Measurements from ENCODE around the gene RXRA. TPM values are rescaled to one million over a fixed set of nuclear protein-coding genes. Genes with fewer than 3 reads are reported as not detected.

The RXRA gene
- total RNA-seq, 2 donors from 2014 or later, result 45.4 to 58.1 TPM

DNA sequence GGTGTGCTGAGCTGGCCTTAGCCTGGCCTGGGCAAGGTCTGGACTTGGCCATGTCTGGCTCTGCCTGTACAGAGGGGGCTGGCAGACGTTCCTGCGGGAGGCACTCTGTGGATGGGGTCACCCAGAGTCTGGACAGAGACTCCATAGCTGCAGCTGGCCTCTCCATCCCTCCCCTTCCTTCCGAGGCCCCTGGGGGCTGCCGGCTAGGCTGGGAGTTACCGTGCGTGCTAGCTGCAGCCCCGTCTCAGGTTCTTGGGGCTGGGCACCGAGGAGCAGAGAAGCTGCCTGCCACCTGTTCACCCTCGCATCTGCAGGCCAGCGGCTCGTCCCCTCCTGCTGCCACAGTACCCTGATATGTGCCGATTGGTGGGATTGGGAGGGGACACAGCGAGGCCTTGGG lies 63.4 kb downstream of the RXRA start:
- Histone ChIP-seq H3K27me3 (replicated peaks; ENCODE audit: insufficient read depth) (no peaks in the 10 kb centered on the region), H3K27ac (no peak overlapping the region), H3K9me3 (no peaks in the 10 kb centered on the region), H3K4me1 (ENCODE audit: control insufficient read depth in 1 of 2, low read depth in 2 of 2) (peaks cover 29 to 71% of the 10 kb centered on the region in 2 donors), H3K4me3 (no peak overlapping the region), H3K36me3 (no peaks in the 10 kb centered on the region)
- ATAC-seq (ENCODE audit: insufficient number of reproducible peaks, low FRiP score, low read depth) (no peak), DNase-seq (ENCODE audit: low spot score) (no peak)
- TF ChIP-seq, protein P1, sequence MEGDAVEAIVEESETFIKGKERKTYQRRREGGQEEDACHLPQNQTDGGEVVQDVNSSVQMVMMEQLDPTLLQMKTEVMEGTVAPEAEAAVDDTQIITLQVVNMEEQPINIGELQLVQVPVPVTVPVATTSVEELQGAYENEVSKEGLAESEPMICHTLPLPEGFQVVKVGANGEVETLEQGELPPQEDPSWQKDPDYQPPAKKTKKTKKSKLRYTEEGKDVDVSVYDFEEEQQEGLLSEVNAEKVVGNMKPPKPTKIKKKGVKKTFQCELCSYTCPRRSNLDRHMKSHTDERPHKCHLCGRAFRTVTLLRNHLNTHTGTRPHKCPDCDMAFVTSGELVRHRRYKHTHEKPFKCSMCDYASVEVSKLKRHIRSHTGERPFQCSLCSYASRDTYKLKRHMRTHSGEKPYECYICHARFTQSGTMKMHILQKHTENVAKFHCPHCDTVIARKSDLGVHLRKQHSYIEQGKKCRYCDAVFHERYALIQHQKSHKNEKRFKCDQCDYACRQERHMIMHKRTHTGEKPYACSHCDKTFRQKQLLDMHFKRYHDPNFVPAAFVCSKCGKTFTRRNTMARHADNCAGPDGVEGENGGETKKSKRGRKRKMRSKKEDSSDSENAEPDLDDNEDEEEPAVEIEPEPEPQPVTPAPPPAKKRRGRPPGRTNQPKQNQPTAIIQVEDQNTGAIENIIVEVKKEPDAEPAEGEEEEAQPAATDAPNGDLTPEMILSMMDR (IDR thresholded peaks at IDR 0.05), result no peak

GRCh38 chr9:134390537-134390936 lies 64.3 kb downstream of the RXRA start:
- TF ChIP-seq, protein P1 (IDR thresholded peaks at IDR 0.05), result no peak
- no peak overlapping the region for H3K4me3 ChIP-seq
- H3K9me3 ChIP-seq, result no peaks in the 10 kb centered on the region
- no peak for ATAC-seq (ENCODE audit: insufficient number of reproducible peaks, low FRiP score, low read depth)
- no peak overlapping the region for H3K27ac ChIP-seq
- H3K4me1 ChIP-seq (ENCODE audit: control insufficient read depth in 1 of 2, low read depth in 2 of 2), result peaks cover 31 to 73% of the 10 kb centered on the region in 2 donors
- H3K36me3 ChIP-seq, result no peaks in the 10 kb centered on the region
- no peaks in the 10 kb centered on the region for H3K27me3 ChIP-seq (replicated peaks; ENCODE audit: insufficient read depth)
- no peak for DNase-seq (ENCODE audit: low spot score)

GRCh38 chr9:134390947-134391318 lies 64.7 kb downstream of the RXRA start:
- Histone ChIP-seq H3K4me1 (ENCODE audit: control insufficient read depth in 1 of 2, low read depth in 2 of 2) (peaks cover 34 to 73% of the 10 kb centered on the region in 2 donors), H3K36me3 (no peaks in the 10 kb centered on the region), H3K27ac (no peak overlapping the region), H3K9me3 (no peaks in the 10 kb centered on the region), H3K27me3 (replicated peaks; ENCODE audit: insufficient read depth) (no peaks in the 10 kb centered on the region), H3K4me3 (no peak overlapping the region)
- DNase-seq (ENCODE audit: low spot score) (no peak), ATAC-seq (ENCODE audit: insufficient number of reproducible peaks, low FRiP score, low read depth) (no peak)
- TF ChIP-seq, protein P1 (IDR thresholded peaks at IDR 0.05), result no peak

DNA sequence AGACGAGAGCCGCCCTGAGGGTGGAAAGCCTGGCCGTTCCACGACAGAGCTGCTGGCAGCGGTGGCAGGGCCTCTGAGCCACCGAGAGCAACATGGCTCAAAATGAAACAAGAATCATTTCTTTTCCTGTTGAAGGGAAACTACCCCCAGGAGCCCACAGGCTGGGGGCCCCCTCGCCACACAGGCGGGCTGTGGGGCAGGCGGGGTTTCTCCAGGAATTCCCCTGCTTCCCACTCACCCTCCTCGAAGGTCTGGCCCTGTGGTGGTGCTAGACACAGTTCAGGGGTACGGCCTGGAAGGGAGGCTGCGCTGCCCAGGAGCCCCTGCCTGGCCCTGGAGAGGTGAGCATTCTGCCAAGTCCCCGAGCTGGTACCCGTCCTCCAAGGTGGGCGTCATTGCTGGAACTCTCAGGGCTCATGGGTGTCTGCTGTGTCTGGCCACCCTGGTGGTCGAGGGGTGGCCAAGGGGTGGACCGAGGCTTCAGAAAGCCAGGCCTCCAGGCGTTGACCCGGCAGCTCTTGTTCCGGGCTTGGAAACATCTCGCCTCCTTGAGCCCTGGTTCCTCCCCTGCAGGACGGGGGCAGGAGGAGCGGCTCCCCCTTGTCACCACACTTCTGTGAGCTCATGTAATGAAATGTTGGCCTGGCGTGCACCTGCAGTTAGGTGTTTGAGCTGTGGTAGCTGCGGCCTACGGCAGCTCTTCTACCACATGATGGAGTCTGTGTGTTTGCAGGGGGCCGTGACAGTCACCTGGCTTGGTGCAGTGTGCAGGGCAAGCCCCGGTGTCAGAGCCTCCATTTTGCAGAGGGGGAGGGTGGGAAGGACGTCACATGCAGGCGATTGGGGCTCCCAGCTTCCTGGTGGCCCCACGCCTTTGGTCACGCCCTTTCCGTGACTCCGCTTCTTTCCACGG lies 65.3 kb downstream of the RXRA start:
- TF ChIP-seq, protein P1 (IDR thresholded peaks at IDR 0.05), result no peak
- peaks cover 35 to 73% of the 10 kb centered on the region in 2 donors for H3K4me1 ChIP-seq (ENCODE audit: control insufficient read depth in 1 of 2, low read depth in 2 of 2)
- no peaks in the 10 kb centered on the region for H3K36me3 ChIP-seq
- ATAC-seq (ENCODE audit: insufficient number of reproducible peaks, low FRiP score, low read depth) (no peak), DNase-seq (ENCODE audit: low spot score) (no peak)
- H3K9me3 ChIP-seq, result no peaks in the 10 kb centered on the region
- H3K27ac ChIP-seq, result no peak overlapping the region
- no peaks in the 10 kb centered on the region for H3K27me3 ChIP-seq (replicated peaks; ENCODE audit: insufficient read depth)
- H3K4me3 ChIP-seq, result no peak overlapping the region

- TF ChIP-seq, protein P1 (IDR thresholded peaks at IDR 0.05), result no peak
- DNase-seq (ENCODE audit: low spot score) (no peak), ATAC-seq (ENCODE audit: insufficient number of reproducible peaks, low FRiP score, low read depth) (no peak)
- no peak overlapping the region for H3K4me3 ChIP-seq
- H3K4me1 ChIP-seq (ENCODE audit: control insufficient read depth in 1 of 2, low read depth in 2 of 2), result peaks cover 31 to 71% of the 10 kb centered on the region in 2 donors
- H3K27me3 ChIP-seq (replicated peaks; ENCODE audit: insufficient read depth), result no peaks in the 10 kb centered on the region
- H3K36me3 ChIP-seq, result no peaks in the 10 kb centered on the region
- no peaks in the 10 kb centered on the region for H3K9me3 ChIP-seq
- no peak overlapping the region for H3K27ac ChIP-seq
Observed at GRCh38 chr9:134392900-134393299, 66.6 kb downstream of the RXRA start.

All from thoracic aorta (tissue), 2 donors.